ENCODE measurements around the gene LIPE.
"Not testable (repeated sequence)": the region's sequence is repeated elsewhere in the genome, so short reads cannot be mapped to it uniquely, and the experiment has no call there.

The LIPE gene, protein sequence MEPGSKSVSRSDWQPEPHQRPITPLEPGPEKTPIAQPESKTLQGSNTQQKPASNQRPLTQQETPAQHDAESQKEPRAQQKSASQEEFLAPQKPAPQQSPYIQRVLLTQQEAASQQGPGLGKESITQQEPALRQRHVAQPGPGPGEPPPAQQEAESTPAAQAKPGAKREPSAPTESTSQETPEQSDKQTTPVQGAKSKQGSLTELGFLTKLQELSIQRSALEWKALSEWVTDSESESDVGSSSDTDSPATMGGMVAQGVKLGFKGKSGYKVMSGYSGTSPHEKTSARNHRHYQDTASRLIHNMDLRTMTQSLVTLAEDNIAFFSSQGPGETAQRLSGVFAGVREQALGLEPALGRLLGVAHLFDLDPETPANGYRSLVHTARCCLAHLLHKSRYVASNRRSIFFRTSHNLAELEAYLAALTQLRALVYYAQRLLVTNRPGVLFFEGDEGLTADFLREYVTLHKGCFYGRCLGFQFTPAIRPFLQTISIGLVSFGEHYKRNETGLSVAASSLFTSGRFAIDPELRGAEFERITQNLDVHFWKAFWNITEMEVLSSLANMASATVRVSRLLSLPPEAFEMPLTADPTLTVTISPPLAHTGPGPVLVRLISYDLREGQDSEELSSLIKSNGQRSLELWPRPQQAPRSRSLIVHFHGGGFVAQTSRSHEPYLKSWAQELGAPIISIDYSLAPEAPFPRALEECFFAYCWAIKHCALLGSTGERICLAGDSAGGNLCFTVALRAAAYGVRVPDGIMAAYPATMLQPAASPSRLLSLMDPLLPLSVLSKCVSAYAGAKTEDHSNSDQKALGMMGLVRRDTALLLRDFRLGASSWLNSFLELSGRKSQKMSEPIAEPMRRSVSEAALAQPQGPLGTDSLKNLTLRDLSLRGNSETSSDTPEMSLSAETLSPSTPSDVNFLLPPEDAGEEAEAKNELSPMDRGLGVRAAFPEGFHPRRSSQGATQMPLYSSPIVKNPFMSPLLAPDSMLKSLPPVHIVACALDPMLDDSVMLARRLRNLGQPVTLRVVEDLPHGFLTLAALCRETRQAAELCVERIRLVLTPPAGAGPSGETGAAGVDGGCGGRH

DNA sequence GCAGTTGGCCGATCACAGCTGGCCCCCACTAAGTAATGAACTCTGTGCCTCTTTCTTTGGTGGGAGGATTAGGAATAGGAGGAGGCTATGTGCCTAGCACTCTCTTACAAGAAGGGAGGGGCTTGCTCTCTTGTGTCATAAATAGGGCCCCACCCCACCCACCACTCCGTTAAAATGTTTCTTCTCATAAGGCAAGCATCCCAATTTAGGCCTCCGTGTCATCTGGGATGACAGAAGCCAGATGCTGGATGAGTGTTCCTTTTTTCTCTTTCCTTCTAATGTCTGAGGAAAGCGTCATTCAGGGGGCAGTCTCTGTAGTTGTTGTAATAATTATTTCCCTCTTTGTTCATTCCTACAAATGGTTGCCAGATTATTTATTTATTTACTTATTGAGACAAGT, at the start of gene LIPE:
Gene LIPE, minus strand, starts transcription at position 76 of the 400 bp plus-strand sequence. CDS start 239 bp downstream, outside the sequence.
- no peak for DNase-seq (ENCODE audit: low read depth)

DNA sequence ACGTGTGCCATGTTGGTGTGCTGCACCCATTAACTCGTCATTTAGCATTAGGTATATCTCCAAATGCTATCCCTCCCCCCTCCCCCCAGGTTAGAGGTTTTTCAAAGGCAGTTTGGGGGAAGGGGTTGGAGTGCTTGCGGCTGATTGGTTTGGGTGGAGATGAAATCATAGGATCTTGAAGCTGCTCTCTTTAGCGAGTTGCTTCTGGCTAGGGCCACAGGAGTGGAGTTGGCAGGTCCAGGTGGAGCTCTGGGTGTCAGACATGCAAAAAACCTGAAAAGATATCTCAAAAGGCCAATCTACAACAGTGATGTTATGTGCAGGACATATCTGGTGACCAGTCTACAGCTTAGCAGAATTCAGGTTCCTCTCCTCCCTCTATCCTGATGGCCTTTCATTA, 48.2 kb upstream of the LIPE start:
- DNase-seq (ENCODE audit: low read depth): no peak

DNA sequence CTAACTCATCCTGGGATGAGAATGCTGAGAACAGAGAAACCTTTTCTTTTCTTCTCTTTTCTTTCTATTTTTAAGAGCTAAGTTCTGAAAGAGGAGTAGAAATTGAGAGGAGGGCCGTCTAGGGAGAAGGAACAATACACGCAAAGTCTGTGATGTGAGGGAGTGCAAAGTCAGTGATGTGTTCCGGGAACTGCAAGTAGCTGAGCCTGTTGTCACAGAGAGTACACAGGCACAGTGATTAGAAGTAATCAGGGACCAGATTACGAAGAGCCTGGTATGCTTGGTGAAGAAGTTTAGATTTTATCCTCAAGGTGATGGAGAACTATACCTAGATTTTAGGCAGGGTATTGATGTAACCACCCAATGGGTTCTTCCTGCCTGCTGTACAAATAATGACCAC, 47.6 kb upstream of the LIPE start:
- no peak for DNase-seq (ENCODE audit: low read depth)

DNA sequence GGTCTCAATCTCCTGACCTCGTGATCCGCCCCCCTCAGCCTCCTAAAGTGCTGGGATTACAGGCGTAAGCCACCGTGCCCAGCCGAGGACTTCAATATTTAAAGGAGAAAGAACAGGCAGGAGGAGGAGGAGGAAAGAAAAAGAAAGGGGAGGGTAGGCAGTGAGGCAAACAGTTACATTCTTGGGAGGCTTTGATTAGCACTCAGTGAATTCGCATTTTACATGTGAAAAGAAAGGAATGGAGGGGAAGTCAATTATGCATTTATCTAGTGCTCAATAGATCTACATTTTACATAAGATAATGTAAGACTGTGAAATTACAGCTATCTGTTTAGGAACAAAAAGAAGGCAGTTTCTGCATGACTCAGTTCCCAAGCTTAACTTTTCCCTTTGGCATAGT, 46.5 kb upstream of the LIPE start:
- DNase-seq (ENCODE audit: low read depth): no peak

DNA sequence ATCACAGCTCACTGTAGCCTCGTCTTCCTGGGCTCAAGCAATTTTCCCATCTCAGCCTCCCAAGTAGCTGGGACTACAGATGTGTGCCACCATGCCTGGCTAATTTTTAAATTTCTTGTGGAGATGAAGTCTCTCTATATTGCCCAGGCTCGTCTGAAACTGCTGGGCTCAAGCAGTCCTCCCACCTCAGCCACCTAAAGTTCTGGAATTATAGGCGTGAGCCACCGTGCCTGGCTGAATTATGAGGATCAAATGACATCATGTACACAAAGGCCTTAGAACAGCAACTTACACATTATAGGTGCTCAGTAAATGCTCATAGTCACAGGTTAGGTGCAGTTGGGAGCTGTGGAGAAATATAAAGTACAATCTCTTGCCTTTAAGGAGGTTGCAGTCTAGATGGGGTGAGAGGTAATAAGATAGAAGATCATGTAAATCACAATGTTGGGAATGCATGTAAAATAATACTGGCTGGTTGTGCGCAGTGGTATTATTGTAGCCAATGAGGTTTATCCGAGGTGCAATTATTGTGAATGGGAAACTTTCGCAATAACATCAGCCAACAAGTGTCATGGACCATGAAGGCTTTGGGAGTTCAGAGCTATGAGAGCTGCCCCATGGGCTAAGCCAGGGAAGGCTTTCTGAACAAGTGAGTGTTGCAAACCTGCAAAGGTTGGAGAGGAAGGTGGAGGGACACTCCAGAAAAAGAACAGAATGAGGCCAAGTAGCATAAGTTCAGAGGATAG, 45.4 kb upstream of the LIPE start:
- DNase-seq (ENCODE audit: low read depth): no peak

DNA sequence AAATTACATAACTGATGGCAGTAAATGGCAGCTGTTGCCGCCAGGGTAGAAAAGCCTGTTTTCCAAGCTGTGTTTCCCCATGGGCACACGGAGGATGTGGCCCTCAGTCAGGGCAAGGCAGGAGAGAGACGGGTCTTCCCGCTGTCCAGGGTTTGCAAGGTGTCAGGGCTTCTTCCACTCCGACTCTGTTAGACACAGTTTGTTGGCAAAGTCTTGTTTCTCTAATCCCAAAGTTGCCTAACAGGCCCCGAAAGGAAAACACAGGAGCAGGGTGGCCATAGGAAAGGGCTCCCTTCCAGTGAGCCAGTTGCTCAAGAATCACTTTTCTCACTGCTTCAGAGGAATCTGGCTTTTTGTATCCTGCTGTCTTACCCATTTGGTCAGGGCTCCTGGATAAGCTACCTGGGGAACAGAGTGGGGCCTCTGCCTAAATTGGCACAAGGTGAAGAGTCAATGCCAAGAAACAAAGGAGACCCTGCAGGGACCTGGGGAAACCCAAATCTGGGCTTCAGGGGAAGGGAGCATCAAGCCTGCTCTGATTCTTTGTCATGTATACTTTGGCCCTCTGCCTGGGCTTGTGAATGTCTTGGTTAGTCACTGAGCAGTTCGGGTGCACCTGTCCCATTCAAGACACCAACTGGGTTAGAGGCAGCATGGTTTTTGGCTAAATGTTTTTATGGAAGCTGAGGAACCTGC, 44.5 kb upstream of the LIPE start:
- DNase-seq (ENCODE audit: low read depth): peak; percentile 28

DNA sequence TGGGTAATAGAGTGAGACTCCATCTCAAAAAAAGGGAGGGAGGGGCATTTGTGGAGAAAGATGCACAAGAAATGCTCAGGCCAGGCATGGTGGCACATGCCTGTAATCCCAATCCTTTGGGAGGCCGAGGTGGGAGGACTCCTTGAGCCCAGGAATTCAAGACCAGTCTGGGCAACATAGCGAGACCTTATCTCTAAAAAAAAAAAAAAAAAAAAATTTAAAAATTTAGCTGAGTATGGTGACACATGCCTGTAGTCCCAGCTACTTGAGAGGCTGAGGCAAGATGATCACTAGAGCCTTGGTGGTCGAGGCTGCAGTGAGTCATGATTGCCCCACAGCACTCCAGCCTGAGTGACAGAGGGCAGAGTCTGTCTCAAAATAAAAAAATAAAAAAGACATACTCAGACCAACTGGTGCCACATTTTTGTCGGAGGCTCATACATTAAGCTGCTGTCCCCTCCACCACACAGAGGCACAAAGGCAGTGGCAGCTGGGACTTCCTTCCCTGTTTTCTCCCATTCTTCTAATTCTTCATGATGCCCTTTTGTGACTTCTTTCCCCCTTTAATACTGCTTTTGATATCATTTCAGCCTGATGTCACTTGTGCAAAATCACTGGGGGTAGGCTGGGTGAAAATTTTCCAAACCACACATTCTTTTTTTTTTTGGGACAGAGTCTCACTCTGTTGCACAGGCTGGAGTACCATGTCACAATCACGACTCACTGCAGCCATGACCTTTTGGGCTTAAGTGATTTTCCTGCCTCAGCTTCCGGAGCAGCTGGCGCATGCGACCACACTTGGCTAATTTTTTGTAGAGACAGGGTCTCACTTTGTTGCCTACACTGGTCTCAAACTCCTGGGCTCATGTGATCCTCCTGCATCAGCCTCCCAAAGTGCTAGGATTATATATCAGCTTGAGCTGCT, 42.4 kb upstream of the LIPE start:
- peak; percentile 28 for DNase-seq (ENCODE audit: low read depth)

DNA sequence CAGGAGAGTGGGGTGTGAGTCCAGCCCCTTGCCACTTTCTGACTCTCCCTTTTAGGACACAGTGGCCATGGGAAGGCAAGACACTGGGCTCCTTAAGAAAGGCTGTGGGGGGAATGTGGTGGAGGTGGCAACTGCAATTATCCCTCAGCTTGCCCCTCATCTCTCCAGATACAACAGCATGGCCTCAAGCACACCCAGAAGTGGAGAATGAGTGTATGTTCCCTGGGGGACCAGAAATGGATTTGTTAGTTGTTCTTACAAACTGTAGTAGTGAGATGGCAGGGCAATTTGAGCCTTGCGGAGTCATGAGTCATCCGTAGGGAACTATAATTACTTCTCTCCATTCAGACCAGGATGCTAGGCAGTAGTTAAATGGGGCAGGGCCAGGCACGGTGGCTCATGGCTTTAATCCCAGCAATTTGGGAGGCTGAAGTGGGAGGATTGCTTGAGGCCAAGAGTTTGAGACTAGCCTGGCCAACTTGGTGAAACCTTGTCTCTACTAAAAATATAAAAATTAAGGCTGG, 41.1 kb upstream of the LIPE start:
- DNase-seq (ENCODE audit: low read depth): peak; percentile 83

DNA sequence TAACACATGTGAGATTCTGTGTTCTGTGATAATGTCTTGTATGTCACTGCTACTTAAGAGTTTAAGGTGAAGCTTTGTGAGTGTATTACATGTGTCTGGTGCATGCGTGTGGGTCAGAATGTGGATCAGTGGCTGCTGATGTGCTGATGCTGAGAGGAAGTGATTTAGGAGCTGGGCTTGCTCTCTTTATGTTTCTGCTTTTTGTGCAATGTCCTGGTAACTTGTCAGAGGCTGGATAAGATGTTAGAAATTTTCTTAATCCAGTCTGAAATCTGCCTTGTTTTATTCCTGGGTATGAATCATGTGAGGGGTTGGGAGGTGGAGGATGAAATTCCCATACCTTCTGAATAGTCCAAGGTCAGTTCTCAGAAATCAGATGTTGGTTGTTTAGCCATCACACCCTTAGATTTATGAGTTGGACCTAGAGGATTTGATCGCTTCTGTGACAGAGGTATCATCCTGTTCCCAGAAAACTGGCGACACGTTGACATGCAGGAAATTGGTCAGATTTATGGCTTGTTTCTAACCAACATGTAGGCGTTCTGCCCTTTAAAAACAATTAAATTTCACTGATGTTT, 40.1 kb upstream of the LIPE start:
- peak; percentile 31 for DNase-seq (ENCODE audit: low read depth)

DNA sequence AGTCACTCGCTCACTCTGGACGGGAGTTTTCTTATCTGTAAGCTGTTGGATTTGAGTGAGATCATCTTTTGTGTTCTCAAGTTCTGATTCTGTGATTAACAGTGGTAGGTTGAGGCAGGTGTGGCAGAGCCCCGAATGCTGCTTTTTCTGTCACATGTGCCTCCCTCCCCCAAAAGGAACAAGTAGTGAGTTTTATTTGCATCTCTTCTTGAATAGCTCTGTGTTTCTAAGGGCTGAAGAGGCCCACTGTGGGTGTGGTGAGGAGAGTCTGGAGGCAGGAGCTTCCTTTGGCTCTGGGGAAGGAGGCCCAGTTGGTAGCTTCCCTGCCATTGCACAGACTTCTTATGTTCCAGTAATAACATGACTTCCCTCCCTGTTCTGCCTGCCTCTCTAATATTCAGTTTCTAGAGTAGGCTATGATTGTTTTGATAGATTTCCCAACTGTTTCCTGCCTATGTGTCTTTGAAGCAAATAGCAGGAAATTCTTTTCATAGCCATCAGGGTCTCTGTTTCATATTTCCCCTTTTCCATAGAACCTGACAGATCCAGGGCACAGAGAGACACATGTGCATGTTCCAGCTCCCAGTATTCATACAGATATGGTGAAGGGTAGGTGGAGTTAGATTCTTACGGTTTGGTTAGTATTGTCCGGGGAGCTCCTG, 39.5 kb upstream of the LIPE start:
- DNase-seq (ENCODE audit: low read depth): peak; percentile 32

DNA sequence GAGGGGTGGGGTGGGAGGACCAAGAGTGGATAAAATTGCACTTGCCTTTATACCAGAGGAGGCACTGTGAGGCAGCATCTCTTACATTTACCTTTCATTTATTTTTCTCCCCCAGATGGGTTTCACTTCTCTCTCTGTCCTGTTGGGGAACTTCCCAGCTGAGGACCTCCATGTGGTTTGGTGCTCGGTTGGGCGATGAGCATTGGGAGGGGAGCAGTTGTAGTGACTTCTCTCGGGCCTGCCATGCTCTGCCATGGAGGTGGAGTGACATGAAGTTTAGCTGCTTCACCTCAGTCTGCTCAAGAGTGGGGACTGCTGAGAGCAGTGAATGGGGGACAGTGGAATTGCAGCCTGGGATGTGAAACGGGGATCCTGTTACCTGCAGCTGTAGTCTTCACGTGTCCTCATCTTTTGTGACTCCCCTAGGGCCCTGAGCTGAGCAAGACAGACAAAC, 38.7 kb upstream of the LIPE start:
- DNase-seq (ENCODE audit: low read depth): no peak

DNA sequence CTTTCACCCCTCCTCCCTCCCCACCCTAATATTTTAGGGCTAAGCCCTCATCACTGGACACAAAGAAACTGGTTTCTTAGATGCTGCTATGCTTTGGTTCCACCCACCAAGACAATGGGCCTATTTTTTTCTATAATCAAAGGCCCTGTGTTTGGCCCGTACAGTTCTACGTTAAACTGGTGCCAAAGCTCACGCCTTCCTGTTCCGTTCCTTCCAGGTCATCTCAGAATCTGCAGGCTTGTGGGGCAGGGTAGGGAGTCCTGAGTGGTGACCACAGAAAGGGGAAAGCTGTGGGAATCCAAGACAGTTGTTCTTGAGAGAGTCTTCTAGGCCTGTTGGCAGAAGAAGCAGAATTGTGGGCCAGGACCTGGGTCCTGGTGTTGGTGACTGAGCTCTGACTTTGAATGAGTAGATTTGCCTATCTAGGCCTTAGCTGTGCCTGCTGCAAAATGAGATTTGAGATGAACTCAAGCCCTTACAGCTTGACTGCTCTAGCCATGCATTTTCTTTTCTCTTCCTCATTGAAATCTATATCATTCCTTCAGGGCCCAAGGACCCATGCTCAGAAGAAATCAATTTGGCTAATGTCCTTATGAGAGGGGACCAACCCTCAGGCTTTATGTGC, 34.6 kb upstream of the LIPE start:
- DNase-seq (ENCODE audit: low read depth): no peak

DNA sequence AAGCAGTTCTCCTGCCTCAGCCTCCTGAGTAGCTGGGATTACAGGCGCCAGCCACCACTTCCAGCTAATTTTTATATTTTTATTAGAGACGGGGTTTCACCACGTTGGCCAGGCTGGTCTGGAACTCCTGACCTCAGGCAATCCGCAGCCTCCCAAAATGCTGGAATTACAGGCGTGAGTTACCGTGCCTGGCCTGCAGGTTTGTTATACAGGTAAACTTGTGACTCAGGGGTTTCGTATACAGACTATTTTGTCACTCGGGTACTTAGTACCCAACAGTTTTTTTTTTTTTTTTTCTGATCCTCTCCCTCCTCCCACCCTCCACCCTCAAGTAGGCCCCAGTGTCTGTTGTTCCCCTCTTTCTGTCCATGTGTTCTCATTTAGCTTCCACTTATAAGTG, 34.0 kb upstream of the LIPE start:
- not testable (repeated sequence) for DNase-seq (ENCODE audit: low read depth)

DNA sequence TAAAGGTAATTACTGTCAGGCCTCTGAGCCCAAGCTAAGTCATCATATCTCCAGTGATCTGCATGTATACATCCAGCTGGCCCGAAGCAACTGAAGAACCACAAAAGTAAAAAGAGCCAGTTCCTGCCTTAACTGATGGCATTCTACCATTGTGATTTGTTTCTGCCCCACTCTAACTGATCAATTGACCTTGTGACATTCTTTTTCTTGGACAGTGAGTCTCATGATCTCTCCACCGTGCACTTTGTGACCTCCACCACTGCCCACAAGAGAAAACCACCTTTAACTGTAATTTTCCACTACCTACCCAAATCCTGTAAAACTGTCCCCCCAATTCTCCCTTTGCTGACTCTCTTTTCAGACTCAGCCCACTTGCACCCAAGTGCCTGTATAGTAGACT, 32.7 kb upstream of the LIPE start:
- DNase-seq (ENCODE audit: low read depth): no peak

DNA sequence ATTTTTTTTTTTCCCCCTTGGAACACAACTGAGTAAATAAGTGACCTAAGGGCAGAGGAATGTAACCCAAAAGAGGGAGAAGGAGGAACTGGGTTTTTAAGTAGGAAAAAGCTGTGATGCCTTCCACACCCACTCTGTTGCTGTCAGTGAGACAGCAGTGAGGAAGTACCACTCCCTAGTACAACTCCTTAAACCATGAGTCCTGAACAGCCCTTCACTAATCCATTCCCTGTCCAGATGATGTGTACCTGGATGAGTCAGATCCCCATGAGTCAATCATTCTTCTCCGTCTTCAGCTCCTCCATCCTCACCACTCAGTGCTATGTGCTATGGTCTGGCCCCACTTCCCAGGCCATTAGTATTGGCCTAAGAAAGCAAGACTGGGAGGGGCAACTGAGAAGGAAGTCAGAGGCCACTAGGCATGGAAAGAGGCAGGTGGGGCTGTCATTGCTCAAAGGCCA, 28.5 kb upstream of the LIPE start:
- no peak for DNase-seq (ENCODE audit: low read depth)

DNA sequence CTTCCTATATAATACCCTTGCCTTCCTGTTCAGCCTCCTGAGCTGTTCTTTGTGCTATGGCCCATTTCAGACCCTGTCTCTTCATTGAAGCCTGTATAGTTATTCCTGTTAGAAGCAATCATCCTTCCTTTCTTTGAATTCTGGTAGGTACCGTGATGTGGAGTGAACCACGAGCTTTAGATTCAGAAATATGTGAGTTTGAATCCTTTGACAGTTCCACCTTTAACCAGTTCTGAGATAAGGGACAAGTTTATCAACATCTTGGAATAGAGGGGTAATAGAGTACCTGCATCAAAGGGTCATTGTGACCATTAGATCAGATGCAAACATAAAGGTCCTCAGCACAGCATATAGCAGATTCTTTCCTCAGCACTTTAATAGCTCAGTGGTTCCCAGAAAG, 27.9 kb upstream of the LIPE start:
- no peak for DNase-seq (ENCODE audit: low read depth)

DNA sequence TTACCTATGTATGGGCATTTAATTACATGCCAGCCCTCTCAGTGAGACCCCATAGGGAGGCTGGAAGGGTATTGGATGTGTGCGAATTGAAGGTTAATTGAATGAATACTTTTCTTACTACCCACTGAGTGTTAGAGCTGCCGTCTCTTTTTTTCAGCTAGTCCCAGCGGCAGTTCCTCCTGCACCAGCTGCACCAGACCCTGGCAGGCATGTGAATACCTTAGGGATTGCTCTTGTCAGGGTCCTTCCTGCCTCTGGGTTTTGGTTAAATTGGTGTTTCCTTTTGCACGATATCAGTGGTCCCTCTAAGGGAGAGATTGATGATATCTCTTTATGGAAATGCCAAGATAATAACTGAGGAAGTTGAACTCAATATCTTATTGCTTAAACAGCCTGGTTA, 25.4 kb upstream of the LIPE start:
- DNase-seq (ENCODE audit: low read depth): no peak

DNA sequence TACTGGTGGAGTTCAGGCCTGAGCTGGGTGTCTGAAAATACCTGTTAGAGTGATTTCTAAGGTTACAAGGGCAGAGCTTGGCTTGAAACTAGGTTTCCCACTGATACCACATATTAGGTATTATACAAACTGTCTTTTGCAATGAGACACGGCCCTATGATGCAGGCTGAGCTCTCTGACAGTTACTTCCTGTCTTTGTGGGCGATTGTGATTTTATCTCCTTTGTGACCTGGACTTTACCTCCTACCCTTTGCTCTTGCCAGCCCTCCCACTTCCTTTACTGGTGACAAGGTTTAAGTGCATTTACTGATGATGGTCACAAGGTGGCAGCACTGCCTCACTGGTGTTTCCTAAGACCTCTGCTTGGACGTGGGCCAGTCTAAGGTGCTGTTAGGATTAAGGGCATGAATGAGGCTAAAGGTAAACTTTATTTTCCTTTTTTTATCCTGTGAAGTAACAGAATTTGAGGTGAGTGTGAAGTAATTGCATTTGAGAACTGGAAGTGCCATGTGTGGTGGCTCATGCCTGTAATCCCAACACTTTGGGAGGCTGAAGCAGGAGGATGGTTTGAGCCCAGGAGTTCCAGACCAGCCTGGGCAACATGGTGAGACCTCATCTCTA, 23.2 kb upstream of the LIPE start:
- DNase-seq (ENCODE audit: low read depth): peak; percentile 81
